ENCODE measurements around the gene FOXF2. TPM values are rescaled to one million over a fixed set of nuclear protein-coding genes. Genes with fewer than 3 reads are reported as not detected.
"Not testable (repeated sequence)": the region's sequence is repeated elsewhere in the genome, so short reads cannot be mapped to it uniquely, and the experiment has no call there.

Gene FOXF2
- 6.1 TPM for polyA plus RNA-seq (2013, experiment 1 of 2; ENCODE audit: insufficient read length)
- 6.9 TPM for polyA plus RNA-seq (2013, experiment 2 of 2; ENCODE audit: insufficient read length)

DNA sequence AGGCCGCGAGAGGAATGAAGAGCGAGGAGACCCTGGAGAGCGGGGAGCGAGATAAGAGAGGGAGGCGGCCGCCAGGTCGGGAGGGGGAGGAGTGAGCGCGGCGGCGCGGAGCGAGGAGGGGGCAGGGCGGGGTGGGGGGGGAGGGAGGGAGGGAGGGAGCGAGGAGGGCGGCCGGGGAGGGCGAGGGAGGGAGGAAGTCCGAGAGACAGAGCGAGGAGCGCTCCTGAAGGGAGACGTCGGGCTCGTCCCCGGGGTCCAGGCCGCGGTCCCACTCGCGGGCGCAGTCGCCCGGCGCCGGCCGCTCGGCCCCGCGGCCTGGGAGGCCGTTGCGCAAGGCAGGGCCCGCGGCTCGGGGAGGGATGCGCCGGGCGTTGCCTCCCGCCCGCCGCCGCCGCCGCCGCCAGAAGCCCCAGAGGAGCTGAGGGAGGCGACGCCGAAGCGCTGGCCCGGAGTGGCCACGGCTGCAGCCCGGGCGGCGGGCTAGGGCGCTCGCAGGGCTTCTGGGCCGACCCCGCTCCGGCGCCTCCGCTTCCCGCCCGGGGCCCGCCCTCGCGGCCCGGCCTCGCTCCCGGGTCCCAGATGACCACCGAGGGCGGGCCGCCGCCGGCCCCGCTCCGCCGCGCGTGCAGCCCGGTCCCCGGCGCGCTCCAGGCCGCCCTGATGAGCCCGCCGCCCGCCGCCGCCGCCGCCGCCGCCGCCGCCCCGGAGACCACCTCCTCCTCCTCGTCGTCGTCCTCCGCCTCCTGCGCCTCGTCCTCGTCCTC, at the start of gene FOXF2:
TSS of gene FOXF2 (plus strand) at position 208 of the 764 bp plus-strand sequence. CDS start at position 580, 372 bp downstream.
- DNase-seq = peak; percentile 26

DNA sequence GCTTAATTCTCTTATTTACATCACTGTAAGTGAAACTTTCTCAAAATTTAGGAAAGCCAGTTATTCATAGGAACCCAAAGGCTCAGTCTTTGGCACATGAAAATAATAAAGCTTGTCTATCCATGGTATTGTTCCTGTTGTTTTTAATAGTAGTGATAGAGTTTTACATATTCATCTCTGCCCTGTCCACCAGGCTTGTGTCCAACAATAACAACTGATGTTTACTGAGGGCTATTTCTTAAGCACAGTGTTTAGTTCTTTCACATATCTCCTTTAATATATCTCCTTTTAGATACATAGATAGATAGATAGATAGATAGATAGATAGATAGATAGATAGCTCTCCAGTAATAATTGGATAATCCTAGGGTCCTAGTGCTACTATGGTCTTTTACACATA, 43.3 kb upstream of the FOXF2 start:
- DNase-seq = no peak

DNA sequence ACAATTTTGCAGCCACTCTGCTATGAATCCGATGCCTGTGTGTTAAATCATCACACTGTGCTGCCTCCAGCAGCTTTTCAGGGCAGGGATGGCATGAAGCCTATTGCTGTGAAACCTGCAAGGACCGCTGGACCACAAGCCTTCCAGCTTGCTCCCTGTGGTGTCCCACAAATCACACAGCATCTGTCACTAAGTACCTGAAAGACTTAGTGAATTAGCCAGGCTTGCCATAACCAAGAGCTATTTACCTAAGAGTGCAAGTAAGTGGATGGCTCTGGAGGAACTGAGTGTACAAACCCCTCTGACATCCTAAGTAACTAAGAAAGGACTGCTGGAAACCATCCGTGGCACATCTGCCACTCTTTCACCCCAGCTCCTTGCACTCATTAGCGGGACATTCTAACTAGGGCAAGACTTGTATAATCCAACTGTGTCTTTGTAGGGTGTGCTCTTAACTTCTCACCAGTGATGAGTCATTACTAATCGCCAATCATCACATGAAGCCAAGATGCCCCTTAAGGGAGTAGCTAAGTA, 42.8 kb upstream of the FOXF2 start:
- peak; percentile 16 for DNase-seq

DNA sequence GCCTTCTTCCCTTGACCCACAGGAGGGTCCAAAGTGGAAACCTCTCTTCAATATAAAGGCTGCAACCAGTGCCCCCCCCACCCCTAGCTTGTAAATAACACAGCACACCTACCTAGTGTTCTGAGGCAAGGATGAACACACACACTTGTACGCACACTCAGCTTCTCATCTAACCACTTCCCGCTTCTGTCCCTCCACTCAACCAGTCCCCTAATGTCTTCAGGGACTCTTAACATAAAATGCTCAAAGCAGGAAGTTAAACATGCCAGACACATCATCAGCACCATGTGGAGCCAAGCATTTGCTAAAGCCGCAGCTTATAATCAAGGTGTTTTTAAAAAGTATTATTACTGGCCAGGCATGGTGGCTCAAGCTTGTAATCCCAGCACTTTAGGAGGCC, 42.2 kb upstream of the FOXF2 start:
- DNase-seq = peak; percentile 12

DNA sequence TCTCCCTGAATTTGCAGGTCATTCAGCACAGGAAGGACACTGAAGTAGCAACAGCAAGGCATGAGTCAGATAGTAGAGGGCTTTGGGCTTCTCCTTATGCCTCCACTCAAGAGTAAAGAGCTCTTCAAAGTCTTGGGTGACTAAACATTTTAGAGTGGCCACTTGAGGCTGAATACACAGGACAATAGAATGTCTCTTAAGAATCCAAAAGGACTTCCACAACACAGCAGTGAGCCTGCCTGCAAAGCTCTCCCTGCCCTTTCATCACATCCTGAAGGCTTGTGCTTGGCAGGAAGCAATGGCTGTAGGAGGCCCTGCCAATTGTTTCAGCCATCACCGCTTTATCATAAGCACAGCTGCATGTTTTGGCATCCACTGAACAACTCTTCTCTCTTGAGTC, 40.7 kb upstream of the FOXF2 start:
- peak; percentile 13 for DNase-seq

DNA sequence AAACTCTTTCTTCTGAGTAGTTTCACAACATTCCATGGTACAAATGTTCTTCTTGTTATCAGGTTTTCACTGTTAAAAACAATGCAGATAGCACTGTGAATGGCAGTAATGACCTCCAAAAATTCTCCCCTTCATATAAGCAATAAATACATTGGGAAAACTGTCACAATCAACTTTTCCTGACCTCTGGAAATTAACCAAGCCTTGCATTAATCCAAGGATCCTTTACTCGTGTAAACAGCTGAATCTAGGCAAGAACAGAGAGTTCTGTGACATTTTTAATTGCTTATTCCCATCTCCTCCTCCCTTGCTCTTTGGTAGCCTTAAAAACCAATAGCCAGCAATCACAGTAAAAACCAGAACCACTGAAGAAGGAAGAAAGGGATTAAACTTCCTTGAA, 39.7 kb upstream of the FOXF2 start:
- no peak for DNase-seq

DNA sequence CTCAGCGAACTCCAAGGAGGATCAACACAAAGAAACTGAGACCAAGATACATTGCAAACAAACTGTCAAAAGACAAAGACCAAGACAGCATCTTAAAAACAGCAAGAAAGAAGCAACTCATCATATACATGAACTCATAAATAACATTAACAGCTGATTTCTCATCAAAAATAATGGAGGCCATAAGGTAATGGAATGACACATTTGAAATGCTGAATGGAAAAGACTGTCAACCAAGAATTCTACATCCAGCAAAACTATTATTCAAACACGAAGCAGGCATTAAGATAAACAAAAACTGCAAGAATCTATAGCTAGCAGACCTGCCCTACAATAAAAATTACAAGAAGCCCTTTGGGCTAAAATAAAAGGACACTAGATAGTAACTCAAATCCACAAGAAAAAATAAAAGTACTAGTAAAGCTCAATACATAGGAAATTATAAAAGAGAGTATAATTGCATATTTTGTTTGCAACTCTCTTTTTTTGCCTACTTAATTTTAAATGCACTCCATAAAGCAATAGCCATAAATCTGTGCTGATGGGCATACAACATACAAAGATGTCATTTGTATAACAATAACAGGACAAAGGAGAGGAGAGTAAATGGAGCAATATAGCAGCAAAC, 37.9 kb upstream of the FOXF2 start:
- DNase-seq = no peak

DNA sequence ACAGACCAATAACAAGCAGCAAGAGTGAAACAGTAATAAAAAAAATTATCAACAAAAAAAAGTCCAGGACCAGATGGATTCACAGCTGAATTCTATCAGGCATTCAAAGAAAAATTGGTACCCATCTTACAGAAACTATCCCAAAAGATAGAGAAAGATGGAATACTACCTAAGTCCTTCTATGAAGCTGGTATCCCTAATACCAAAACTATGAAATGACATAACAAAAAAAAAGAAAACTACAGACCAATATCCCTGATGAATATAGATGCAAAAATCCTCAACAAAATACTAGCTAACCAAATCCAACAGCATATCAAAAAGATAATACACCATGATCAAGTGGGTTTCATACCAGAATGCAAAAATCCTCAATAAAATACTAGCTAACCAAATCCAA, 34.3 kb upstream of the FOXF2 start:
- DNase-seq = not testable (repeated sequence)

DNA sequence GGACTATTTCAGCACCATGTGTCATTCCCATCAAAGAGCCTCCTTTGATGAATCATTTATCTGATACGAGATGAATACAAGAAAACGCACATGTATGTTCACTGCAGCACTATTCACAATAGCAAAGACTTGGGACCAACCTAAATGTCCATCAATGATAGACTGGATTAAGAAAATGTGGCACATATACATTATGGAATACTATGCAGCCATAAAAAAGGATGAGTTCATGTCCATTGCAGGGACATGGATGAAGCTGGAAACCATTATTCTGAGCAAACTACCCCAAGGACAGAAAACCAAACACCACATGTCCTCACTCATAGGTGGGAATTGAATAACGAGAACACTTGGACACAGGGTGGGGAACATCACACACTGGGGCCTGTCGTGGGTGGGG, 27.7 kb upstream of the FOXF2 start:
- DNase-seq = not testable (repeated sequence)

DNA sequence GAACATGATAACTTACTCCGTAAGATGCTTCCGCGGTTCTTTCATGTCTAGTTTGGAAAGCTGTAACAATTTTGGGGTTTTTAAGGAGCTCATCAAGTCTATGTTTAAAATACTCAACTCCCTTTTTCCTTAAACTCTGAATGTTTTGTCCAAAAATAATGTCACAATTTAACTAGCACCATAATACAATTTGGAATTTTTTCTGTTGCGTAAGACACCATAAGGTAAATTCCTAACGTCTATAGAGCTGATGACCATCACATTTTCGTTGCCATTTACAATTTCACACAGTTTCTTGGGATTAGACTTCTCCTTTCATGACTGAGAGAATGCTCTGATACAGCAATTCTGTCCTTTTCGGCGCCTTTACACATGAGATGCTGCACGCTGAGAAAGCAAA, 26.7 kb upstream of the FOXF2 start:
- no peak for DNase-seq

DNA sequence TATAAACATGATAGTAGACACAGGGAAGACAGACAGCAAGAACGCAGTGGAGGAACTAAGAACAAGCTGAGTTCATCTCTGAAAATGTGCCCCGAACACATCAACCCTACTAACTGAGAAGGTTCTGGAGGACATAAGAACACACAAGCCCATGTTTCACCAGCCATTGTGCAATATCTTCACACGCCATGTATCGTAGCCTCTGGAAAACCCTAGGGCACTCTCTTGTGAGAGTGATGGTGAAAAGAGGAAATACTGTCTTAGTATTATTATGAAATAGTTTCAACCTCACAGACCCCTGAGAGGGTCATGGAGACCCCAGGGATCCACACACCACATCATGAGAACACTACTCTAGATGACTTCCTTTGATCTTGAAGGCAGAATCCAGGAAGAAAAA, 26.1 kb upstream of the FOXF2 start:
- DNase-seq = no peak

DNA sequence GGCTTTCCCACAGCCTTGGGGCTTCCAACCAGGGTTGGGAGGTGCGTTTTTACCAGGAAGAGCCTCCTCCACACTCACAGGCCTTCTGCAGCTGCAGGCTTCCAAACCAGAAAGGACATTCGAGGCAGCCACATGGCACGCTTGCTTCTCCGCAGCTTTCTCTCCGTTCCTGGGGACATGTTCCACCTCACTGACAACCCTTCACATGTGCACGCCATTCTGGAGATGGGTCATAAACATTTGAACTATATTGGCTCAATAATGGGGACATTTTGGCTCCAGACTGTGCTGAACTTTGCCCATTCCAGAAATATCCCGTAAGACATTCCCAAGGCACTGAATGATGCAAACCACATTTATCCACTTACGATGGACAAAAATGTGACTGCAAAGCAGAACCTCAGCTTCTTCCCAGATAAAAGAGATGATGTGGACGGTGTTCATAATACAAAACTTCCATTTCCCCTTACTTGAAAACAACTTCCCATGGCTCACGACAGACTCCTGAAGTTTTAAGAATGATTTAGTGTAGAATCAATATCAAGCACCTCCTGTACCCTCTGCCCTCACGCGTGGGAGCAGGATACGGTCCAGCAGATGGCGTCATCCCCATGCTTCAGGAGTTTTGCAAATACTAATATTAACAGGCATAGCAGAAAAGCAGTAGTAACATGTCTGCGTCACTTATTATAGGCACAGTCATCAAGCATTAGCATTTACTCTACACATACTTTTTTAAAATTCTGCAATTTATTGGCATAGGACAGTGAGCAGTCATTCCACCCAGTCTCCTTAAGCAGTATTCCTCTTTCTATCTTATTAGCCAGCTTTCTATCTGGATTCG, 25.4 kb upstream of the FOXF2 start:
- peak; percentile 59 for DNase-seq

DNA sequence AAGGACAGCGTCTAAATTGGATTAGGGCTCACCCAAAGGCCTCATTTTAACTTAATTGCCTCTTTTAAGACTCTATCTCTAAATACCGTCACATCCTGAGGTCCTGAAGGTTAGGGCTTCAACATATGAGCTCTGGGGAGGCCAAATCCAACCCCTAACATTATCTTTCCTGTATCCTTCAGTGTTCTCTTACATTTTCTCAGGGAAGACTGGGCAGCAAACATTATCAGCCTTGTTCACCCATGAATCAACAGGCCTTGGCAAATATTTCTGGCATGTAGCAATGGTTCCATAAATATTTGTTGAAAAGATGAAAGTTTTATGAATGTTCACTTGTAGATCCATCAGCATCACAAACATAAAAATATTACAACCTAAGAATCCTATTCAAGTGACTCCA, 24.6 kb upstream of the FOXF2 start:
- DNase-seq = no peak

DNA sequence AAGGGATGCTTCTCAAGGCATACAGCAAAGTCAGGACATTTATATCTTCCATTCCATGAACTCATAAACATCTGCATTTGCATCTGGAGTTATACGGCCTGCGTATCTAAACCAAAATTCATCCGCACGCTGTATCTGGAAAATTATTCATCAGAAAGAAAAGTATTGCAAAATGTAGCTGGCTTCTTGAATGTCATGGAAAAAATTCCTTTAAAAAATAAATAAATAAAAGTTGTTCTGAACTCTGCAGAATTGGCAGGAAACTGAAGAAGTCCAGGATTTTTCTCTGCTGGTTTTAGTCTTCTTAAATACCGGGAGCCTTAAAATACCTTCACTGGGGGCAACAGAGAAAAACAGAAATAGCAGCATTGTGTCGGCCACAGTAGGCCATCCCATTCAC, 23.7 kb upstream of the FOXF2 start:
- DNase-seq = no peak

DNA sequence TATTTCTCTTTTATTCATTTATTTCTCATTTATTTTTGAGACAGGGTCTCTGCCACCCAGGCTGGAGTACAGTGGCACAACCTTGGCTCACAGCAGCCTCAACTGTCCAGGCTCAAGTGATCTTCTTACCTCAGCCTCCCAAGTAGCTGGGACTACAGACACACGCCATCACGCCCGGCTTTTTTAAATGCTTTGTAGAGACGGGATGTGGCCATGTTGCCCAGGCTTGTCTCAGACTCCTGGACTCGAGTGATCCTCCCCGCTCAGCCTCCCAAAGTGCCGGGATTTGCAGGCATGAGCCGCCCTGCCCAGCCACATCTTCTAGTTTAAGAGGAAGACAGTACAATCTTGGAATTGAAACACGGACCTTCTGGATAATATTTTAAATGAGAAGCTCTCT, 21.6 kb upstream of the FOXF2 start:
- DNase-seq = no peak

DNA sequence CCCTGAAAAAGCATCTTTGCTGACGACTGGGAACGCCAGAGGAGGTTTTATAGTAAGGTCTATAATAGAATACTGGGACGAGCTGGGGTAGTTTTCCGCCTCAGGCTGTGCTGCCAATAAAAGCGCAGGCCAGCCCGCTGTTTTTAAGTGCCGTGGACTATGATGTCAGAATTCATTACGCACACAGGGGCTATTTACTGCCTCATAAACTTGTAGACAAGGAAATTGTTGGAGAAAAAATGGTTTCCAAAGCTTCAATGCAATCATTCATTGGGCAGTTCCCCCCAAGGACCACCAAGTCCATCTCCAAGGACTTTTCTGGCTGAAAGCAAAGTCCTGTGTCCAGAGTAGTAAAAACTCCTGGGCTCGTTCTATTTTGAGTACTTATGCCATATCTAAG, 20.4 kb upstream of the FOXF2 start:
- DNase-seq = no peak

DNA sequence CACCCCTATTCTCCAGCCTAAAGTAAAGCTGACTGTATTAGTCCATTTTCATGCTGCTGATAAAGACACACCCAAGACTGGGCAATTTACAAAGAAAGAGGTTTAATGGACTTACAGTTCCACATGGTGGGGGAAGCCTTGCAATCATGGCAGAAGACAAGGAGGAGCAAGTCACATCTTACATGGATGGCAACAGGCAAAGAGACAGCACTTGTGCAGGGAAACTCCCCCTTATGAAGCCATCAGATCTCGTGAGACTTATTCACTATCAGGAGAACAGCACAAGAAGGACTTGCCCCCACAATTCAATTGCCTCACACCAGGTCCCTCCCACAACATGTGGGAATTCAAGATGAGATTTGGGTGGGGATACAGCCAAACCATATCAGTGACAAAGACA, 19.7 kb upstream of the FOXF2 start:
- not testable (repeated sequence) for DNase-seq

DNA sequence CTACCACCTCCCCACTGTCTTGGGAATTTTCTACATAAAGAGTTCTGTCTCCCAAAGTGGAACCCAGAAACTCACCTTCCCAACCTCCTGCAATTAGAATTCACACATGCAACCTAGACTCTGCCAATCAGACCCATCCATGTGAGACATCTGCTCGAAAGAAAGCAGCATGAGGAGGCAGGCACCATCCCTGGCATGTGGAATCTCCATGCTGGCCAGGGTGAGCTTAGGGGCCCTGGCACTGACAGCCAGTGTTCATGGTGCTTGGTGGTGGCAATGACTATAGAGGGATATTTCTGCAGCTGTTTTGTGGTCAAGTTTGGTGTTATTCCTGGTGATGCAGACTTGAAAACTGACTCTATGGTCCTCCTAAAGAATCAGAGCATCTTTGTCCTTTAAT, 17.4 kb upstream of the FOXF2 start:
- no peak for DNase-seq

DNA sequence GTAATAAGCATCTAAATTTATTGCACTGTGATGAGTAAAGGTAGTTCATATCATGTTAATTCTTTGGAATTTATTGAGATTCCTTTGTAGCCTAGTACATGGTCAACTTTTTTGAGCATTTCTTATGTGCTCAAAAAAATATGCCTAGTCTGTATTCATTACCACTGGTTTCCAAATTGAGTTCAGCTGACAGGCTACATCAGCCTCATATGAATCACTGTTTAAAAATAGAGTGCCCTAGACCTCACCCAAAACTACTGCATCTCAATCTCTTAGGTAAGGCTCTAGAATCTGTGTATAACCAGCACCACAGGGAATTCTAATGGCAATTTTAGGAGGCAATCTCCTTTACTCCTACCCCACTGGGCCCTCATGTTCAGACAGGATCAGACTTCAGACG, 16.7 kb upstream of the FOXF2 start:
- no peak for DNase-seq

DNA sequence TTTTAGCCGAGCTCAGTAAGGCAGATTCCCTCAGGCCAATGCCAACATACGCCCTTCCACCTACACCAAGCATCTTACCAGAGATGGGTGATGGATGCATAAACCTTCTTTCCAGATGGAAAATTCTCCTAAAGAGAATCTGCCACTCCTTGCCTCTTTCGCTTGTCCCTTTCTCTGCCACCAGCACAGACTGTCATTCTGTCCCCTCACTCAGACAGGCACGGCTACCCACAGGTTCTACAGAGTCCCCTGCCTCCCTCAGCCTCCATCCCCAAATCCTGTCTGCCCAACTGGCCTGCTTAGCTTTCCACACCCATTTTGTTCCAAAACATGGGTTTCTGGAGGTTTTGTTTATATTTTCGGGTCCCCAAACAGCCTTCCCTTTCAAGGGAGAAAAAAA, 12.7 kb upstream of the FOXF2 start:
- no peak for DNase-seq

DNA sequence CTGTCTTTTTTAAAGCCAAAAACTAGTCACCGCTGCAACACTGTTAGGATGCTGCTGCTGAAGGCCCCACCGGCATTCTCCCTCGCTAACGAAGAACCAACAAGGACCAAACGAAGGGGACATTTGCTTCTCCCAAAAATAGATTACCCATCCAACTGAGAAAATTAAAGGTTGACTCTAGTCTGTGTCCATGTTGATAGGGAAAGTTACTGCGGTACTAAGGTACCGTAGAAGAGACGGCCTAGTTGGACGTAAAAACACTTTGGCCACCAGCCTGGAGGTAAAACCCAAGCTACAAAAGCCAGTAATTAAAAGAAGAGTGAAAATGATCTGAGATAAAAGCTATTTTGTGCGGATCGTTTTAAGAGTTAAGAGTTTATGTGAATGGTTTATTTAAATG, 11.8 kb upstream of the FOXF2 start:
- no peak for DNase-seq

DNA sequence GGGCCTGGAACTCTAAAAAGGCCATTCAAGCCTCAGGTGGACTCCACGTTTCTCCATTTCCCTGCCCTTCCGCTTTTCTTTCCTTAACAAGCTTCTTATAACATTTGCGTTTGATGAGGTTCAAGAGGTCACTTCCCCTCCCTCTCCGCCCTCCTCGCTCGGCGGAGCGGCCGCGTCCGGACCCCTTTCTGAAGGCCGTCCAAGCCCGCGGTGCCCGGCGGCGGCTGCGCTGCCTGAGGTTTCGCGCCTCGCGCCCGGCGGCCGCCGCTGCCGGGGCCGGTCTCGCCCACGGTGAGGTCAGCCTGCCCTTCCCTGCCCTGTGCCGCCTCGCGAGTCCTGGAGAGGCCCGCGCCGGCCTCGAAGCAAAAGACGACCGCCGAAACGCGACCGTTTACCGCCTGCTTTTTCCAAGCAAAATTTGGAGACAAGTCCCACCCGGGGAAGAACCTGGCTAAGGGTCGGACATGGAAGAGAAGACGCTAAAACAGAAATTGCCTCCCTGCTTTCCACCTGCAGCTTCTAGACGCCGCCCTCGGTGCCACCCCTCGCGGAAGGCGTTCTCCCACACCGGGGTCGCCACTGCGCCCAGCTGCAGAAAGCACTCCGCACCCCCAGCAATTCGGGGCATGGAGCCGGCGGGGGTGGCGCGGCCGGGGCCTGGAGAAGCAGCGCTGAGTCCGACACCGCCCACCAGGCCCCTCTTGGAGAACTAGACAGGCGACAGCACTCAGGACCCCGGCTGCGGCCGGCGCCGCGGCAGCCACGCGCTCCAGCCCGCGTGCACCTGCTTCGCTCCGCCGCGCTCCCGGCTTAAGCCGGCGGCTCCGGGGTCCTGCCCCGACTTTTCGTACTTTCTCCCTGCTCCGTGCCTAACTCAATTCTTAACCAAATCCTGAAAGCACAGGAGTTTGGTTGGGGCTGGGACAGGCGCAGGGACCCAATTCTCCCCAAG, 11.0 kb upstream of the FOXF2 start:
- DNase-seq = no peak
